HCT116 (cell line): ENCODE measurements around the gene IFNA1. TPM values are rescaled to one million over a fixed set of nuclear protein-coding genes. Genes with fewer than 3 reads are reported as not detected.

Experiments
- ATAC-seq: fragments of 200-7000 bp; cut with Tn5 transposase; 2 replicates; pipeline ENCODE4 v1.9.1; 2020; ENCODE audit warnings: mild to moderate bottlenecking, moderate library complexity
- BruUV-seq: library from RNA; stranded (reverse); fragments of 400-500 nt; replicated peaks from 2 replicates; lab custom pipeline; 2021; lab: Mats Ljungman, UMichigan
- CTCF ChIA-PET: fragments of 300-600 bp; sonication (Branson Sonifier 250); formaldehyde crosslinking; loops from one replicate; lab custom pipeline; 2021; ENCODE audit warnings: antibody characterized with exemption; lab: Charles Lee
- POLR2A ChIA-PET: fragments of 300-600, 350-600 bp; sonication (Branson Sonifier 250); formaldehyde crosslinking; loops from one replicate; lab custom pipeline; 2021; ENCODE audit warnings: antibody characterized with exemption; lab: Charles Lee
- RAD21 ChIA-PET, 2 experiments: fragments of 300-600 bp; sonication (Branson Sonifier 250); formaldehyde crosslinking; loops; one replicate each; lab custom pipeline; 2023; ENCODE audit warnings: low total read pairs in 2 of 2; ENCODE audit not compliant: uncharacterized antibody in 2 of 2, unreplicated experiment in 2 of 2, low non-redundant PET in 1 of 2; lab: Charles Lee
- DNase-seq: peaks from one replicate; pipeline ENCODE4 v3.0.0-alpha.2; 2010; ENCODE audit warnings: low read depth, low spot score
- H2AFZ ChIP-seq: fragments of 200-600 bp; shearing (Covaris generic), sonication (generic); 2 replicates; pipeline ENCODE4 v1.6.1; 2017; ENCODE audit warnings: low read depth, mixed run types, mixed read lengths, antibody characterized with exemption, low read length; ENCODE audit not compliant: poor library complexity, severe bottlenecking
- H3K27ac ChIP-seq: 2 replicates; pipeline ENCODE4 v1.5.1; 2012; ENCODE audit warnings: low read depth, low read length
- H3K27me3 ChIP-seq: fragments of 200-600 bp; sonication (generic); 2 replicates; pipeline ENCODE4 v1.6.1; 2016; ENCODE audit warnings: mixed run types, low read length, mixed read lengths; ENCODE audit not compliant: insufficient read depth
- H3K36me3 ChIP-seq, 2 experiments: fragments of 200-500 bp in 1 of 2; fragments of 200-600 bp in 1 of 2; sonication (Bioruptor generic) in 1 of 2; sonication (generic) in 1 of 2; 2 replicates each; pipeline versions ENCODE4 v1.5.1 to v1.6.1; 2014 to 2016; ENCODE audit warnings: low read length in 2 of 2, inconsistent platforms in 1 of 2, mixed read lengths in 1 of 2, mixed run types in 1 of 2; ENCODE audit not compliant: insufficient read depth in 2 of 2, control insufficient read depth in 1 of 2
- H3K4me1 ChIP-seq, 2 experiments: fragments of 200-600 bp in 1 of 2; sonication (generic) in 1 of 2; 2 replicates each; pipeline versions ENCODE4 v1.5.1 to v1.6.1; 2012 to 2017; ENCODE audit warnings: low read length in 2 of 2, inconsistent platforms in 1 of 2, mild to moderate bottlenecking in 1 of 2, mixed read lengths in 1 of 2, mixed run types in 1 of 2, moderate library complexity in 1 of 2; ENCODE audit not compliant: insufficient read depth in 2 of 2, control insufficient read depth in 1 of 2
- H3K4me2 ChIP-seq: fragments of 200-600 bp; sonication (generic); 2 replicates; pipeline ENCODE4 v1.6.1; 2017; ENCODE audit warnings: mixed run types, low read length, mixed read lengths
- H3K4me3 ChIP-seq, 2 experiments: fragments of 200-600 bp in 1 of 2; sonication (generic) in 1 of 2; replicated peaks in 1 of 2; 2 replicates each; pipeline ENCODE4 v1.5.1; 2011 to 2016; ENCODE audit warnings: low read length in 2 of 2, control low read depth in 1 of 2, low read depth in 1 of 2, mild to moderate bottlenecking in 1 of 2, mixed read lengths in 1 of 2, mixed run types in 1 of 2
- H3K79me2 ChIP-seq: fragments of 200-600 bp; sonication (generic); 2 replicates; pipeline ENCODE4 v1.6.1; 2017; ENCODE audit warnings: mild to moderate bottlenecking, mixed run types, low read length, moderate library complexity, mixed read lengths; ENCODE audit not compliant: insufficient read depth
- H3K9ac ChIP-seq: fragments of 200-600 bp; sonication (generic); 2 replicates; pipeline ENCODE4 v1.6.1; 2016; ENCODE audit warnings: low read length, mixed read lengths
- H3K9me2 ChIP-seq: fragments of 200-600 bp; sonication (generic), shearing (Covaris generic); 2 replicates; pipeline ENCODE4 v1.6.1; 2017; ENCODE audit warnings: mixed run types, mild to moderate bottlenecking, moderate library complexity; ENCODE audit not compliant: insufficient read depth
- H3K9me3 ChIP-seq, 2 experiments: fragments of 200-500 bp in 1 of 2; fragments of 200-600 bp in 1 of 2; sonication (Bioruptor generic) in 1 of 2; sonication (generic) in 1 of 2; 2 replicates each; pipeline ENCODE4 v1.6.1; 2014 to 2017; ENCODE audit warnings: low read length in 2 of 2, mixed read lengths in 2 of 2, inconsistent platforms in 1 of 2, low read depth in 1 of 2, mild to moderate bottlenecking in 1 of 2, mixed run types in 1 of 2, moderate library complexity in 1 of 2; ENCODE audit not compliant: control insufficient read depth in 1 of 2, insufficient read depth in 1 of 2
- H4K20me1 ChIP-seq: fragments of 200-600 bp; sonication (generic), shearing (Covaris generic); 2 replicates; pipeline ENCODE4 v1.6.1; 2017; ENCODE audit warnings: mixed run types, mild to moderate bottlenecking, moderate library complexity; ENCODE audit not compliant: insufficient read depth
- CEBPB ChIP-seq: IDR thresholded peaks from 2 replicates; pipeline ENCODE4 v1.6.1; 2012; ENCODE audit warnings: low read depth
- CTCF ChIP-seq, 3 experiments: fragments of 200-600 bp in 1 of 3; sonication (generic) in 1 of 3; IDR thresholded peaks in 2 of 3; conservative IDR thresholded peaks in 1 of 3; 2 replicates each; pipeline ENCODE4 v1.5.1; 2012 to 2017; ENCODE audit warnings: low read depth in 2 of 3, low read length in 2 of 3, antibody characterized with exemption in 1 of 3, borderline replicate concordance in 1 of 3, control low read depth in 1 of 3, mild to moderate bottlenecking in 1 of 3, mixed read lengths in 1 of 3, mixed run types in 1 of 3, moderate library complexity in 1 of 3; ENCODE audit not compliant: insufficient read depth in 1 of 3
- EGR1 ChIP-seq: IDR thresholded peaks from 2 replicates; pipeline ENCODE4 v1.6.1; 2012; ENCODE audit warnings: low read depth
- ELF1 ChIP-seq: IDR thresholded peaks from 2 replicates; pipeline ENCODE4 v1.6.1; 2012; ENCODE audit warnings: low read depth, borderline replicate concordance
- EZH2 ChIP-seq: fragments of 200-600 bp; sonication (generic); IDR thresholded peaks from 2 replicates; pipeline ENCODE4 v1.6.1; 2017; ENCODE audit warnings: antibody characterized with exemption, mixed run types
- EZH2phosphoT487 ChIP-seq: fragments of 200-600 bp; IDR thresholded peaks from 2 replicates; pipeline ENCODE4 v1.6.1; 2018; ENCODE audit warnings: antibody characterized with exemption, borderline replicate concordance
- FOSL1 ChIP-seq: IDR thresholded peaks from 2 replicates; pipeline ENCODE4 v1.6.1; 2012; ENCODE audit warnings: low read depth
- JUND ChIP-seq: IDR thresholded peaks from 2 replicates; pipeline ENCODE4 v1.6.1; 2012
- POLR2AphosphoS5 ChIP-seq: IDR thresholded peaks from 2 replicates; pipeline ENCODE4 v1.6.1; 2011; ENCODE audit warnings: mild to moderate bottlenecking, low read depth, low read length, moderate library complexity
- RAD21 ChIP-seq: IDR thresholded peaks from 2 replicates; pipeline ENCODE4 v1.6.1; 2012; ENCODE audit warnings: low read depth, mild to moderate bottlenecking
- SP1 ChIP-seq: IDR thresholded peaks from 2 replicates; pipeline ENCODE4 v1.6.1; 2012; ENCODE audit warnings: low read depth
- SRF ChIP-seq: IDR thresholded peaks from 2 replicates; pipeline ENCODE4 v1.6.1; 2012; ENCODE audit warnings: low read depth
- TCF7L2 ChIP-seq: IDR thresholded peaks from 2 replicates; pipeline ENCODE4 v1.7.0; 2011; ENCODE audit warnings: borderline replicate concordance, inconsistent platforms; ENCODE audit not compliant: insufficient read depth, insufficient read length; ENCODE audit errors: extremely low read depth
- YY1 ChIP-seq: IDR thresholded peaks from 2 replicates; pipeline ENCODE4 v1.6.1; 2011; ENCODE audit warnings: low read length, low read depth, moderate library complexity, mild to moderate bottlenecking; ENCODE audit not compliant: insufficient replicate concordance; ENCODE audit errors: extremely low read depth
- ZBTB33 ChIP-seq: IDR thresholded peaks from 2 replicates; pipeline ENCODE4 v1.6.1; 2011; ENCODE audit warnings: mild to moderate bottlenecking, low read length, moderate library complexity; ENCODE audit not compliant: insufficient replicate concordance; ENCODE audit errors: extremely low read depth
- ZFX ChIP-seq: fragments of 450-650 bp; IDR thresholded peaks from 2 replicates; pipeline ENCODE4 v1.6.1; 2017
- ZNF274 ChIP-seq: fragments of 200-500 bp; sonication (Bioruptor generic); IDR thresholded peaks from 2 replicates; pipeline ENCODE4 v1.6.1; 2014; ENCODE audit warnings: mild to moderate bottlenecking, low read depth, low read length, inconsistent platforms
- intact Hi-C: fragments of 100-400 bp; cut with micrococcal nuclease; formaldehyde crosslinking; loops from 2 replicates; pipeline ENCODE4 v1.10.0; 2022
- total RNA-seq: library from RNA; stranded (reverse); gene quantifications from one replicate; pipeline ENCODE4 v1.2.1, GENCODE V29; 2021; ENCODE audit not compliant: unreplicated experiment
- TF ChIP-seq, protein P1 (sequence below): IDR thresholded peaks from 2 replicates; pipeline ENCODE4 v1.6.1; 2012

IFNA1 gene
- total RNA-seq, 1 experiment from 2014 or later: not detected

DNA sequence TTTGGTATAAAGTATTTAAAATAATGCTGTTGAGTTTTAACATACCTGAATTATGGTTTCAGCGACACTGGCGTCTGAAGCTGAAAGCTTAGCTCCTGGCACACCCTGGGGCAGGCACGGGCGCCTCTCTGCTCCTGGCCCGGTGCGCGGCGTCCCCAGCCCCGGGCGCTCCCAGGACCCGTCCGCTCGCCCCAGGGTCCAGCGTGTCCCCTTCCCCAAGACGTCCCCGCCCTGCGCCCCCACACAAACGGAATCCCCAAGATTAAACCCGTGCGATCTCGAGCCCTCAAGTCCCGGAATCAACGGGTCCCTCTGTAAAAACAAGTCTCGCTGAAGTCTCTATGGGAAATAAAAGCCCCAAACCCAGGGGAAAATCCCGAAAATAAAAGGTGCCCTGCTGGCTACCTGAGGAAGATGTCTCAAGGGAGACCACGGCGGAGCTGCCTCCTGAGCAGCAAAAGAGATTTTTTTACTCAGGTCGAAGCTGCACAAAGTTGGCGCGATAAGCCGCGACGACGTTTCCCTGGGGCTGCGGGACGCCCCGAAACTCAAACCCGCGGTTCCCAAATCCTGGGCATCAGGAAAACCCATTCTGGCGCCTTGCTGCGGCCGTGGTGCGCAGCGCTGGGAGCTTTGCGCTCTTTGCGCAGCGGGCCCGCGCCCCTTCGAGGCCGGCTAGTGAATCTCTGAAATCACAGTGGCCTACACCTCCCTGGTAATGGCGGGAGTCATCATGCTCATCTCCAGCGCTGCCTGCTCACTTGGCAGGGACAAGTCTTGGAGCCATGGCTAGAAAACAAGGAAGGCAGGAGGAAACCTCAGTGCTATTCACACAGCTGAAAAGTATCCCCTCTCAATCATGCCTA lies 37.6 kb upstream of the IFNA1 start:
- TF ChIP-seq ZBTB33 (no peak), TCF7L2 (no peak), JUND (no peak), FOSL1 (no peak), EGR1 (no peak), YY1 (no peak), CTCF (IDR thresholded peaks at IDR 0.05 in 2 of 3, conservative IDR thresholded peaks at IDR 0.05 in 1 of 3; ENCODE audit: borderline replicate concordance in 1 of 3, insufficient read depth in 1 of 3, low read depth in 2 of 3, low read length in 2 of 3) (no peak), CEBPB (no peak), EZH2phosphoT487 (no peak), EZH2 (no peak), POLR2AphosphoS5 (no peak), SRF (no peak), SP1 (no peak), ZNF274 (no peak), RAD21 (no peak), ELF1 (no peak), ZFX (no peak)
- TF ChIP-seq, protein P1, sequence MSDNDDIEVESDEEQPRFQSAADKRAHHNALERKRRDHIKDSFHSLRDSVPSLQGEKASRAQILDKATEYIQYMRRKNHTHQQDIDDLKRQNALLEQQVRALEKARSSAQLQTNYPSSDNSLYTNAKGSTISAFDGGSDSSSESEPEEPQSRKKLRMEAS: no peak
- TF ChIP-seq, all 23 proteins: peak for 0
- Histone ChIP-seq H3K27me3 (no peaks in the 10 kb centered on the region), H3K9me3 (no peaks in the 10 kb centered on the region), H3K9me2 (no peaks in the 10 kb centered on the region), H3K36me3 (no peaks in the 10 kb centered on the region), H3K9ac (no peak overlapping the region), H3K4me1 (no peaks in the 10 kb centered on the region), H3K4me3 (no peak overlapping the region), H3K4me2 (no peak overlapping the region), H3K27ac (no peak overlapping the region), H2AFZ (no peak overlapping the region), H4K20me1 (no peaks in the 10 kb centered on the region), H3K79me2 (no peaks in the 10 kb centered on the region)
- intact Hi-C loops: no loop called here
- no TSS peak for BruUV-seq
- POLR2A ChIA-PET: no interaction called here
- ATAC-seq (no peak), DNase-seq (no peak)
- CTCF ChIA-PET: no interaction called here
- RAD21 ChIA-PET: no interaction called here
